Kidney (tissue), 14 donors: ENCODE data around the gene GAS6. TPM values are rescaled to one million over a fixed set of nuclear protein-coding genes. Genes with fewer than 3 reads are reported as not detected.
A peak's percentile ranks its signal among the peaks of the same experiment; 100 is the strongest.

ENCODE experiments used
- DNase-seq, 5 donors: peaks; one replicate each; pipeline ENCODE4 v3.0.0-alpha.2; 2013 to 2020
- FAIRE-seq: peaks from 2 replicates; lab custom pipeline; 2012; peaks lifted over from hg19 to GRCh38; lab: Jason Lieb, UNC
- H3K27ac ChIP-seq, 2 donors: one replicate each; pipeline ENCODE4 v1.7.0; 2013; ENCODE audit warnings: low read depth in 2 of 2, low read length in 2 of 2, inconsistent platforms in 1 of 2
- H3K27me3 ChIP-seq: one replicate; pipeline ENCODE4 v1.7.1; 2013; ENCODE audit warnings: low read length, inconsistent platforms; ENCODE audit not compliant: control insufficient read depth, insufficient read depth
- H3K36me3 ChIP-seq, 3 donors: one replicate each; pipeline versions ENCODE4 v1.7.0 to v1.7.1; 2013; ENCODE audit warnings: low read length in 3 of 3, control low read depth in 1 of 3, inconsistent platforms in 1 of 3; ENCODE audit not compliant: insufficient read depth in 3 of 3, control insufficient read depth in 2 of 3
- H3K4me1 ChIP-seq, 3 donors: one replicate each; pipeline versions ENCODE4 v1.7.0 to v1.7.1; 2013; ENCODE audit warnings: low read length in 3 of 3, inconsistent platforms in 1 of 3, low read depth in 1 of 3; ENCODE audit not compliant: control insufficient read depth in 2 of 3, insufficient read depth in 2 of 3
- H3K4me3 ChIP-seq, 3 donors: one replicate each; pipeline versions ENCODE4 v1.7.0 to v1.8.1; 2013; ENCODE audit warnings: low read length in 3 of 3, control low read depth in 1 of 3, inconsistent platforms in 1 of 3
- H3K9ac ChIP-seq, 3 donors: one replicate each; pipeline versions ENCODE4 v1.7.0 to v1.7.1; 2013; ENCODE audit warnings: low read length in 3 of 3, control low read depth in 1 of 3, inconsistent platforms in 1 of 3
- H3K9me3 ChIP-seq, 3 donors: one replicate each; pipeline versions ENCODE4 v1.7.0 to v1.7.1; 2013; ENCODE audit warnings: low read length in 3 of 3, control low read depth in 1 of 3, inconsistent platforms in 1 of 3; ENCODE audit not compliant: control insufficient read depth in 2 of 3, insufficient read depth in 1 of 3
- intact Hi-C: fragments of 100-400 bp; cut with DNase I; formaldehyde crosslinking; loops from one replicate; pipeline ENCODE4 v1.11.1; 2022
- polyA plus RNA-seq: library from polyadenylated mRNA; stranded (reverse); fragments of 350-450 nt; fragmentation: Illumina TruSeq; extraction: RNeasy Lipid Tissue Mini Kit (QIAGEN cat#74804); gene quantifications from one replicate; pipeline ENCODE4 v1.2.3, GENCODE V29; 2014; ENCODE audit warnings: low read depth, low replicate concordance; ENCODE audit not compliant: insufficient read depth
- total RNA-seq: library from RNA; stranded (reverse); fragmentation: NEBNext Ultra II Directional; extraction: Animal tissue kit (Norgen Biotek cat#: 25700); gene quantifications from one replicate; pipeline ENCODE4 v1.2.1, GENCODE V29; 2021
- TF ChIP-seq, protein P1 (sequence below): IDR thresholded peaks from 3 replicates; pipeline ENCODE4 v1.5.1; 2012; ENCODE audit warnings: mild to moderate bottlenecking, moderate library complexity, borderline replicate concordance; ENCODE audit not compliant: insufficient read depth; ENCODE audit errors: extremely low read depth
- donor health status: control.
- donor health status: control.
- donor health status: control.
- donor health status: control.
- donor health status: control.
- donor health status: DM: yes; HTN: yes; CAD: no.
- donor health status: Normal renal cell carcinoma (clear cell type).

The GAS6 gene
- total and polyA plus RNA-seq, 2 donors from 2014 or later = 83.5 to 135 TPM

DNA sequence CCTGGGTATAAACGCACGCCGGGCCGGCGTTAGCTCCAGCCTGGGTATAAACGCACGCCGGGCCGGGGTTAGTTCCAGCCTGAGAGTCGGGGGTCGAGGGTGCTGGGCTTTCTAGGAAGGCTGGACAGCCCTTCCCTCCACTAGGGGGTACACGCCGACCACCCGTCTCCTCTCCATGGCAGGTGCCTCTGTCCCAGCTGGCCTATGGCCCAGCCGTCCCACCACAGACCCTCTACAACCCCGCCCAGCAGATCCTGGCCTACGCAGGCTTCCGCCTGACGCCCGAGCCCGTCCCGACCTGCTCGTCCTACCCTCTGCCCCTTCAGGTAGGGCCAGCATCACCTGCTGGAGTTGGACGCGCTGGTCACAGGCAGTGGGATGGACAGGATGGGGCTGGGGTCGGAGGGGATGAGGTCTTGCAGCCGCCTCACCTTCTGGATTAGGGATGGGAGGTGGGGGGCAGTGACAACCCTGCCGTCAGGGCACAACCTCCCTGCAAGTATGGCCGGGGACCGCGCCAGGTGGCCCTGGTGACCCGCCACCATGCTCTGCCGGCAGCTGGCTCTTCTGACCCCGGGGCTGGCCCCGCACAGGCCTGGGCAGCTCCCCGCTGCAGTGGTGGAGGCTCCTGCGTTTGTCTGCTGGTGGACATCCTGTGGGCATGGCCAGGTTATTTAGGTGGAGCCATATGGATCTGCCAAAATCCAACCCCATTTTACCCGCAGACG, 59.0 kb downstream of the GAS6 start:
- Histone ChIP-seq H3K4me3 (no peak overlapping the region), H3K36me3 (no peaks in the 10 kb centered on the region), H3K4me1 (no peaks in the 10 kb centered on the region), H3K27ac (no peak overlapping the region), H3K9ac (no peak overlapping the region), H3K9me3 (peaks cover 0 to 9% (median 0%) of the 10 kb centered on the region in 3 donors), H3K27me3 (no peaks in the 10 kb centered on the region)
- TF ChIP-seq, protein P1, sequence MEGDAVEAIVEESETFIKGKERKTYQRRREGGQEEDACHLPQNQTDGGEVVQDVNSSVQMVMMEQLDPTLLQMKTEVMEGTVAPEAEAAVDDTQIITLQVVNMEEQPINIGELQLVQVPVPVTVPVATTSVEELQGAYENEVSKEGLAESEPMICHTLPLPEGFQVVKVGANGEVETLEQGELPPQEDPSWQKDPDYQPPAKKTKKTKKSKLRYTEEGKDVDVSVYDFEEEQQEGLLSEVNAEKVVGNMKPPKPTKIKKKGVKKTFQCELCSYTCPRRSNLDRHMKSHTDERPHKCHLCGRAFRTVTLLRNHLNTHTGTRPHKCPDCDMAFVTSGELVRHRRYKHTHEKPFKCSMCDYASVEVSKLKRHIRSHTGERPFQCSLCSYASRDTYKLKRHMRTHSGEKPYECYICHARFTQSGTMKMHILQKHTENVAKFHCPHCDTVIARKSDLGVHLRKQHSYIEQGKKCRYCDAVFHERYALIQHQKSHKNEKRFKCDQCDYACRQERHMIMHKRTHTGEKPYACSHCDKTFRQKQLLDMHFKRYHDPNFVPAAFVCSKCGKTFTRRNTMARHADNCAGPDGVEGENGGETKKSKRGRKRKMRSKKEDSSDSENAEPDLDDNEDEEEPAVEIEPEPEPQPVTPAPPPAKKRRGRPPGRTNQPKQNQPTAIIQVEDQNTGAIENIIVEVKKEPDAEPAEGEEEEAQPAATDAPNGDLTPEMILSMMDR = no peak
- peak in 1 of 5 donors; percentile 74 for DNase-seq
- no peak for FAIRE-seq
- intact Hi-C loops = no loop called here

DNA sequence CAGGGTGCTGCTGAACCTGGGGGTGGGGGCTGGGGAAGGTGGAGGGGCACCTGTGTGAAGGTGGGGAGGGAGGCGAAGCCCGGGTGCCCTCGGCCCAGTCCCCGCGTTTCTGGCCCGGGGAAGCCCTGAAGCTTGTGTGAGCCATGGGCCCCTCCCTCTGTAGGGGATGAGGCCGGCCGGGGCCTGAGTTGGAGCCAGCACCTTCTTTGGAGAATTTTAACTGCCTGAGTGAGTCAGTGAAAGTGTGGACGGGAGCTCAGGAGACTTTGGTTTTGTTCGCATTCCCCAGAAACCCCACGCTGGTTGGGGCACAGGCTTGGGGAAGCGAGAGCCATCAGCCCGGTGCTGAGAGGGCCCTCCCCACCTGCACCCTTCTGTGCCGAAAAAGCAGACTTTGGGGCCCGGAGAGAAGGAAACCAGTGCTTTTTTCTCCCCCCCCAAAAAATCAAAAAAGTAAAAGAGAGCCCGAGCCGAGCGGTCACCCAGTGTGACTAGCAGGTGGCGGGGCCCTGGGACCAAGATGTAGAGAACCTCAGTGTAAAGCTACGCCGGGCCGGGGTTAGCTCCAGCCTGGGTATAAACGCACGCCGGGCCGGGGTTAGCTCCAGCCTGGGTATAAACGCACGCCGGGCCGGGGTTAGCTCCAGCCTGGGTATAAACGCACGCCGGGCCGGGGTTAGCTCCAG, 59.7 kb downstream of the GAS6 start:
- Histone ChIP-seq H3K4me1 (no peaks in the 10 kb centered on the region), H3K36me3 (no peaks in the 10 kb centered on the region), H3K4me3 (no peak overlapping the region), H3K27ac (no peak overlapping the region), H3K9ac (no peak overlapping the region), H3K9me3 (peaks cover 0 to 5% (median 0%) of the 10 kb centered on the region in 3 donors), H3K27me3 (no peaks in the 10 kb centered on the region)
- TF ChIP-seq, protein P1 = no peak
- peak in 1 of 5 donors; percentile 64 for DNase-seq
- no peak for FAIRE-seq
- intact Hi-C loops = no loop called here

DNA sequence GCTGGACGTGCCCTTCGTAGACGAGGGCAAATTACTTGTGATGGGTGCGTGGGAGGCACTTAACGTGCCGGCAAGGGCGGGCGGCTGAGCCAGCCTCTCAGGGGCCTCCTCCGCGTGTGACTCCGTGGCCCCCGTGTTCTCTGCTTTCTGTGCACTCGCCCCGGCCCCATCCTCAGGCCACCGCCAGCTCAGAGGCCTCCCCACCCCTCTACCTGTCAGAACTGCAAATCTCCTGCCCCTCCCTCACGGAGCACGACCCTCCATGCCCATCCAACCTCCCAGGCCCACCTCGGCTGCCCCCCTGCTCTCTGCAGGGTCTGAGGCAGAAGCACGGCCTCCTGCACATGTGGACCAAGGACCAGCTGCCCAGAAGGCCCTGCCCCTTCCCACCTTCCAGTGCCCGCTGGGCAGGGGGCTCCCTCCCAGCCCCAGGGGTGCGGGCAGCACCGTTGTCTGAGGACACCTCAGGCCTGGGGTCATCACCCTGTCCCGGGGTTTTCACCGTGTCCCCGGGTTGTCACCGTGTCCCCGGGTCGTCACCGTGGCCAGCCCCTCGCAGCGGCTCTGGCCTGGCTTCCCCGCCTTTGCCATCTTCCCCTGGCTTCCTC, 60.4 kb downstream of the GAS6 start:
- peak in 1 of 5 donors; percentile 48 for DNase-seq
- Histone ChIP-seq H3K9ac (no peak overlapping the region), H3K9me3 (peaks cover 0 to 5% (median 0%) of the 10 kb centered on the region in 3 donors), H3K4me3 (no peak overlapping the region), H3K4me1 (no peaks in the 10 kb centered on the region), H3K27ac (no peak overlapping the region), H3K27me3 (peaks cover 2% of the 10 kb centered on the region), H3K36me3 (no peaks in the 10 kb centered on the region)
- TF ChIP-seq, protein P1 = no peak
- no peak for FAIRE-seq
- intact Hi-C loops = no loop called here
